SK-N-SH (cell line): Measurements from ENCODE around the gene HMX2. TPM values are rescaled to one million over a fixed set of nuclear protein-coding genes. Genes with fewer than 3 reads are reported as not detected.

Source experiments
- CTCF ChIA-PET: fragments of 300-600, 350-600 bp; formaldehyde crosslinking; extraction: SDS; loops from one replicate; lab custom pipeline; 2021; lab: Yijun Ruan, JAX
- POLR2A ChIA-PET: fragments of 350-600 bp; sonication (Branson Sonifier 250); formaldehyde crosslinking; extraction: SDS; loops from one replicate; lab custom pipeline; 2020; ENCODE audit warnings: antibody characterized with exemption, inconsistent platforms; lab: Yijun Ruan, JAX
- DNase-seq: peaks from one replicate; pipeline ENCODE4 v3.0.0; 2012
- H2AFZ ChIP-seq: fragments of 200-600 bp; sonication (generic); 2 replicates; pipeline ENCODE4 v1.8.1; 2016; ENCODE audit warnings: antibody characterized with exemption, mild to moderate bottlenecking, low read depth
- H3F3A ChIP-seq: fragments of 200-600 bp; sonication (generic); replicated peaks from 2 replicates; pipeline ENCODE3; 2016; ENCODE audit warnings: antibody characterized with exemption, mild to moderate bottlenecking; ENCODE audit not compliant: insufficient read depth
- H3K27ac ChIP-seq, 2 experiments: fragments of 200-500 bp in 1 of 2; fragments of 200-600 bp in 1 of 2; sonication (Bioruptor generic) in 1 of 2; sonication (generic), shearing (Covaris generic) in 1 of 2; 2 replicates each; pipeline versions ENCODE4 v1.5.1 to v1.6.1; 2014 to 2016; ENCODE audit warnings: low read depth in 2 of 2, inconsistent platforms in 1 of 2, low read length in 1 of 2, mild to moderate bottlenecking in 1 of 2, mixed read lengths in 1 of 2
- H3K27me3 ChIP-seq: fragments of 200-600 bp; sonication (generic), shearing (Covaris generic); 2 replicates; pipeline ENCODE4 v1.6.1; 2016; ENCODE audit warnings: mixed run types; ENCODE audit not compliant: insufficient read depth
- H3K36me3 ChIP-seq, 2 experiments: fragments of 200-500 bp in 1 of 2; fragments of 200-600 bp in 1 of 2; sonication (Bioruptor generic) in 1 of 2; sonication (generic) in 1 of 2; replicated peaks in 1 of 2; 2 replicates each; pipeline versions ENCODE3 to v1.5.1; 2014 to 2016; ENCODE audit warnings: low read length in 1 of 2, mild to moderate bottlenecking in 1 of 2; ENCODE audit not compliant: insufficient read depth in 2 of 2, control insufficient read depth in 1 of 2
- H3K4me1 ChIP-seq, 2 experiments: fragments of 200-500 bp in 1 of 2; fragments of 200-600 bp in 1 of 2; sonication (Bioruptor generic) in 1 of 2; sonication (generic), shearing (Covaris generic) in 1 of 2; 2 replicates each; pipeline versions ENCODE4 v1.5.1 to v1.6.1; 2014 to 2016; ENCODE audit warnings: low read depth in 1 of 2, low read length in 1 of 2, mixed run types in 1 of 2; ENCODE audit not compliant: insufficient read depth in 2 of 2, control insufficient read depth in 1 of 2
- H3K4me2 ChIP-seq: fragments of 200-600 bp; sonication (generic), shearing (Covaris generic); 2 replicates; pipeline ENCODE4 v1.6.1; 2017; ENCODE audit warnings: mixed run types
- H3K4me3 ChIP-seq, 2 experiments: fragments of 200-500 bp in 1 of 2; fragments of 200-600 bp in 1 of 2; sonication (Bioruptor generic) in 1 of 2; sonication (generic), shearing (Covaris generic) in 1 of 2; 2 replicates each; pipeline versions ENCODE4 v1.5.1 to v1.8.1; 2014 to 2016; ENCODE audit warnings: low read depth in 2 of 2, inconsistent platforms in 1 of 2, low read length in 1 of 2, mild to moderate bottlenecking in 1 of 2, mixed read lengths in 1 of 2, moderate library complexity in 1 of 2
- H3K79me2 ChIP-seq: fragments of 200-600 bp; sonication (generic); 2 replicates; pipeline ENCODE4 v1.8.1; 2017; ENCODE audit warnings: mild to moderate bottlenecking; ENCODE audit not compliant: insufficient read depth
- H3K9ac ChIP-seq: fragments of 200-600 bp; sonication (generic); 2 replicates; pipeline ENCODE4 v1.6.1; 2017; ENCODE audit warnings: mixed run types
- H3K9me2 ChIP-seq: fragments of 200-600 bp; sonication (generic); 2 replicates; pipeline ENCODE4 v1.6.1; 2017; ENCODE audit warnings: mixed run types
- H3K9me3 ChIP-seq: fragments of 200-600 bp; sonication (generic); 2 replicates; pipeline ENCODE4 v1.6.1; 2017; ENCODE audit warnings: mixed run types, mild to moderate bottlenecking, moderate library complexity
- H4K20me1 ChIP-seq: fragments of 200-600 bp; sonication (generic); 2 replicates; pipeline ENCODE4 v1.6.1; 2017; ENCODE audit warnings: mild to moderate bottlenecking, mixed run types; ENCODE audit not compliant: insufficient read depth
- ELF1 ChIP-seq: IDR thresholded peaks from 2 replicates; pipeline ENCODE4 v1.4.0; 2012
- EP300 ChIP-seq, 2 experiments: IDR thresholded peaks; 2 replicates each; pipeline versions ENCODE4 v1.4.0 to v1.6.1; 2012; ENCODE audit warnings: borderline replicate concordance in 1 of 2, low read depth in 1 of 2, low read length in 1 of 2
- GABPA ChIP-seq: IDR thresholded peaks from 2 replicates; pipeline ENCODE4 v1.4.0; 2012; ENCODE audit warnings: low read depth, mild to moderate bottlenecking
- IRF3 ChIP-seq: fragments of 150-350 bp; IDR thresholded peaks from 2 replicates; pipeline ENCODE4 v1.6.1; 2016; ENCODE audit warnings: mild to moderate bottlenecking, low read depth, low read length
- JUND ChIP-seq: IDR thresholded peaks from 2 replicates; pipeline ENCODE4 v1.4.0; 2012
- NRF1 ChIP-seq: IDR thresholded peaks from 2 replicates; pipeline ENCODE4 v1.6.1; 2012; ENCODE audit warnings: low read depth, mild to moderate bottlenecking, low read length
- REST ChIP-seq: IDR thresholded peaks from 2 replicates; pipeline ENCODE4 v1.6.1; 2012; ENCODE audit warnings: mild to moderate bottlenecking, low read depth, low read length, moderate library complexity
- TAF1 ChIP-seq: IDR thresholded peaks from 2 replicates; pipeline ENCODE4 v1.6.1; 2012; ENCODE audit warnings: low read depth, mild to moderate bottlenecking, low read length, moderate library complexity, borderline replicate concordance
- TEAD4 ChIP-seq: IDR thresholded peaks from 2 replicates; pipeline ENCODE4 v1.4.0; 2012; ENCODE audit warnings: mild to moderate bottlenecking, borderline replicate concordance; ENCODE audit not compliant: insufficient read depth
- WGBS: methylation state at CpG from one replicate; pipeline ENCODE4 v1.1.6; 2017; ENCODE audit warnings: low lambda C conversion rate; 5-methylcytosine and 5-hydroxymethylcytosine counted together
- polyA plus RNA-seq, 3 experiments: library from polyadenylated mRNA; depleted of rRNA; stranded (reverse); fragments of >200 nt; gene quantifications; 2 replicates each; pipeline ENCODE4 v1.2.3, GENCODE V29; 2012
- TF ChIP-seq, protein P1 (sequence below): IDR thresholded peaks from 2 replicates; pipeline ENCODE4; 2012
- TF ChIP-seq, protein P2 (sequence below): fragments of 150-350 bp; IDR thresholded peaks from 2 replicates; pipeline ENCODE4 v1.6.1; 2017; ENCODE audit warnings: antibody characterized with exemption, low read length, low read depth, borderline replicate concordance
- TF ChIP-seq, protein P3 (sequence below): IDR thresholded peaks from 2 replicates; pipeline ENCODE4 v1.4.0; 2012; ENCODE audit warnings: low read depth, borderline replicate concordance

Gene HMX2
- polyA plus RNA-seq (2012; rRNA removed), result not detected in 2 replicates
- not detected in 2 replicates for polyA plus RNA-seq (2012; cell fraction: cytosol; rRNA removed)
- not detected in 2 replicates for polyA plus RNA-seq (2012; cell fraction: nucleus; rRNA removed)

DNA sequence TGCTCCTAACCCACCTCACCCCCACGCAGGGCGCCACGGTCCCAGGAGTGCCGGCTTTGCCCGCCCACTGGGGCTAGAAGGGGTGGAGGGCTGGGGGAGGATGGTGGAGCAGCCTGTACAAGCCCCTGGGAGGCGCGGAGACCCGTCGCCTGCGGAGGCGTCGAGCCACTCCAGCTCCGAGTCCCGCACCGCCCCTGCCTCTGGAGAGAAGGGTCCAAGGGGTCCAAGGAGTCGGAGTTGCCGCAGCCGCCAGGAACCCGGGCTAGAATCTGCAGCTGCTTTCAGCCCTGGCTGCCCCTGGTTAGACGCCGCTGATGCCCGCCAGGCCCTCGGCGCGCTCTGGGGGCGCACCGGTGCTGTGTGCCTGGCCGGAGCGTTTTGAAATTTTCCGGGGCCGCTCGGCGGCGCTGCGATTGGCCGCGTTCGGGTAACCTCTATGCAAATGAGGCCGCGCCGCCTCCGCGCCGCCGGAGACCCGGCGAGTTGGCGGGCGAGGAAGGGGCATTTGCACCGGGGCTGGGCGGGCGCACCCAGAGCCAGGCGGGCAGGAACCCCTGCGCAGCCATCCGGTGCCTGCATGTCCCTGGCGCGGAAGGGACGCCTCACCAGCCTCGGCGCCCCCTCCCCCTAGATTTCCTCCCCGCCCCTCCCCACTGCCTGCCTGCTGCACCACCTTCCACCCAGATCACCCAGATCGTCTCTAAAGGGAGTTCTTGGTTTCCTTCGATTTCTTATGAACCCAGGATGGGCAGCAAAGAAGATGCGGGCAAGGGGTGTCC is at the start of gene HMX2:
Gene HMX2, plus strand, starts transcription at position 502 of the 779 bp plus-strand sequence. Its CDS starts 243 bp downstream, at position 745.
- POLR2A ChIA-PET, result no interaction called here
- Histone ChIP-seq H3K4me2 (peak within 1 kb of the TSS; percentile 79), H3K4me1 (peaks cover 0 to 23% of the 10 kb centered on the region in 2 experiments; a peak in 2 of 4 replicates), H3K27ac (no peak within 1 kb of the TSS), H3K9me2 (no peaks in the 10 kb centered on the region), H3K9ac (no peak within 1 kb of the TSS), H3F3A (no peaks in the 10 kb centered on the region), H3K79me2 (no peaks in the 10 kb centered on the region), H4K20me1 (0 out of 2 replicates have a peak, but pooled peaks cover 4% of the 10 kb centered on the region), H3K9me3 (no peaks in the 10 kb centered on the region), H3K4me3 (no peak within 1 kb of the TSS)
- 2% methylated on average over 36 of the region's 64 CpGs for WGBS
- DNase-seq, result peak; percentile 55
- CTCF ChIA-PET, result interaction anchor here (0.6 to 4.6 kb wide), 4 partner anchors 15 to 233 kb away, joined by 3 to 51 read pairs (median 12); no protein-coding TSS in a partner anchor
- TF ChIP-seq JUND (no peak), ELF1 (no peak), REST (no peak)
- TF ChIP-seq, protein P1, sequence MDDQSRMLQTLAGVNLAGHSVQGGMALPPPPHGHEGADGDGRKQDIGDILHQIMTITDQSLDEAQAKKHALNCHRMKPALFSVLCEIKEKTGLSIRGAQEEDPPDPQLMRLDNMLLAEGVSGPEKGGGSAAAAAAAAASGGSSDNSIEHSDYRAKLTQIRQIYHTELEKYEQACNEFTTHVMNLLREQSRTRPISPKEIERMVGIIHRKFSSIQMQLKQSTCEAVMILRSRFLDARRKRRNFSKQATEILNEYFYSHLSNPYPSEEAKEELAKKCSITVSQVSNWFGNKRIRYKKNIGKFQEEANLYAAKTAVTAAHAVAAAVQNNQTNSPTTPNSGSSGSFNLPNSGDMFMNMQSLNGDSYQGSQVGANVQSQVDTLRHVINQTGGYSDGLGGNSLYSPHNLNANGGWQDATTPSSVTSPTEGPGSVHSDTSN, result no peak
- TF ChIP-seq, protein P2, sequence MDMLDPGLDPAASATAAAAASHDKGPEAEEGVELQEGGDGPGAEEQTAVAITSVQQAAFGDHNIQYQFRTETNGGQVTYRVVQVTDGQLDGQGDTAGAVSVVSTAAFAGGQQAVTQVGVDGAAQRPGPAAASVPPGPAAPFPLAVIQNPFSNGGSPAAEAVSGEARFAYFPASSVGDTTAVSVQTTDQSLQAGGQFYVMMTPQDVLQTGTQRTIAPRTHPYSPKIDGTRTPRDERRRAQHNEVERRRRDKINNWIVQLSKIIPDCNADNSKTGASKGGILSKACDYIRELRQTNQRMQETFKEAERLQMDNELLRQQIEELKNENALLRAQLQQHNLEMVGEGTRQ, result no peak
- TF ChIP-seq, all 33 proteins: peak for 0
- Histone ChIP-seq H3K27me3 (peaks cover 99% of the 10 kb centered on the region), H3K36me3 (no peaks in the 10 kb centered on the region), H2AFZ (0 out of 2 replicates have a peak within 1 kb of the TSS, but pooled peaks have one; percentile 6)

DNA sequence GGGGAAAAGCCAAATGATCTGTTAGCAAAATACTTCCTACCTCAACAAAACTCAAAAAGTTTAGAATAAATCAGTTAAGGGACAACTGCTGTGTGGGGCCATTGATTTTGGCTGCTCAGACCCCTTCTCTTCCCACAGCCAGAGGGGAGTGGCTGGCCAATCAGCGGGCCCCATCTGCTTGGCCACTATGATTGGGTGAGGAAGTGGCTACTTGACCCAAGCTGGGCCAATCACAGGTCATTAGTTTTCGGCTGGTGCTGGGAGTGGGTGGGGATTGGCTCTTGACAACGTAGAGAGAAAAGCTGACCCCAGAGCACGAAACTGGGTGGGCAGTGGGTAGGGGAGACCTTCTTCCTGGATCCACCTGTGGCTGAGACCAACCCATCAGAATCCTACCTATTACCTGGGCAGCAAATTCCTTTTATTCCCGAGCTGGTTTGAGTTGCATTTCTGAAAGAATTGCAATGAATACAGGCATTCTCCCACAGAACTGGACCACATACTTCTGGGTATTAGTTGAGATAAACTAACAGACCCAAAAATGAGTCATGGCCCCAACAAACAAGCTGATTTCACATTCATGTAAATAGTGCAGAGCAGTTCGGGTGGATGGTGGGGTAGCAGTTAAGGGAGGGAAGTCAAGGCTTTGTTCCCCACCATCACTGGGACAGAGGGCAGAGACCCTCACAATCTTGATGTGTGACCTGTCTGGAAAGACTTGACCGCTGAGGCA is 47.7 kb upstream of the HMX2 start:
- 41% methylated on average over 5 of the region's 7 CpGs for WGBS
- CTCF ChIA-PET, result interaction anchor here (0.7 kb wide), 1 partner anchor 89 kb away, joined by 3 read pairs; no protein-coding TSS in a partner anchor
- TF ChIP-seq TAF1 (no peak), NRF1 (no peak), IRF3 (no peak), TEAD4 (no peak), EP300 (IDR thresholded peaks at IDR 0.05; ENCODE audit: borderline replicate concordance in 1 of 2, low read depth in 1 of 2, low read length in 1 of 2) (no peak), GABPA (no peak), ELF1 (no peak)
- TF ChIP-seq, protein P2, result no peak
- TF ChIP-seq, protein P3, sequence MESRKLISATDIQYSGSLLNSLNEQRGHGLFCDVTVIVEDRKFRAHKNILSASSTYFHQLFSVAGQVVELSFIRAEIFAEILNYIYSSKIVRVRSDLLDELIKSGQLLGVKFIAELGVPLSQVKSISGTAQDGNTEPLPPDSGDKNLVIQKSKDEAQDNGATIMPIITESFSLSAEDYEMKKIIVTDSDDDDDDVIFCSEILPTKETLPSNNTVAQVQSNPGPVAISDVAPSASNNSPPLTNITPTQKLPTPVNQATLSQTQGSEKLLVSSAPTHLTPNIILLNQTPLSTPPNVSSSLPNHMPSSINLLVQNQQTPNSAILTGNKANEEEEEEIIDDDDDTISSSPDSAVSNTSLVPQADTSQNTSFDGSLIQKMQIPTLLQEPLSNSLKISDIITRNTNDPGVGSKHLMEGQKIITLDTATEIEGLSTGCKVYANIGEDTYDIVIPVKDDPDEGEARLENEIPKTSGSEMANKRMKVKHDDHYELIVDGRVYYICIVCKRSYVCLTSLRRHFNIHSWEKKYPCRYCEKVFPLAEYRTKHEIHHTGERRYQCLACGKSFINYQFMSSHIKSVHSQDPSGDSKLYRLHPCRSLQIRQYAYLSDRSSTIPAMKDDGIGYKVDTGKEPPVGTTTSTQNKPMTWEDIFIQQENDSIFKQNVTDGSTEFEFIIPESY, result no peak

More for the DNA sequence above, 47.7 kb upstream of the HMX2 start:
- Histone ChIP-seq H3K4me2 (no peak overlapping the region), H3K9me3 (no peaks in the 10 kb centered on the region), H3K36me3 (no peaks in the 10 kb centered on the region), H3K27ac (no peak overlapping the region), H3K9ac (no peak overlapping the region), H3K4me1 (no peaks in the 10 kb centered on the region), H3K9me2 (no peaks in the 10 kb centered on the region), H3K79me2 (no peaks in the 10 kb centered on the region), H3F3A (no peaks in the 10 kb centered on the region), H4K20me1 (no peaks in the 10 kb centered on the region), H3K27me3 (no peaks in the 10 kb centered on the region), H2AFZ (no peak overlapping the region), H3K4me3 (no peak overlapping the region)
- POLR2A ChIA-PET, result no interaction called here
- DNase-seq, result no peak
